Astrocyte (in vitro differentiated cells and primary cell): ENCODE measurements around the gene NSMCE1. TPM values are rescaled to one million over a fixed set of nuclear protein-coding genes. Genes with fewer than 3 reads are reported as not detected.

ENCODE experiments used
- DNase-seq: peaks from one replicate; pipeline ENCODE4 v3.0.0-alpha.2; 2010; ENCODE audit warnings: low read depth
- FAIRE-seq: peaks from 2 replicates; lab custom pipeline; 2011; peaks lifted over from hg19 to GRCh38; lab: Jason Lieb, UNC
- H2AFZ ChIP-seq: 2 replicates; pipeline ENCODE4 v1.6.0; 2012; ENCODE audit warnings: low read depth, low read length, inconsistent platforms
- H3K27ac ChIP-seq: 2 replicates; pipeline ENCODE4 v1.5.1; 2011; ENCODE audit warnings: low read depth, low read length, inconsistent platforms
- H3K27me3 ChIP-seq: 2 replicates; pipeline ENCODE4 v1.6.0; 2011; ENCODE audit warnings: low read length, inconsistent platforms; ENCODE audit not compliant: insufficient read depth
- H3K36me3 ChIP-seq: 2 replicates; pipeline ENCODE4 v1.5.1; 2011; ENCODE audit warnings: low read length, inconsistent platforms; ENCODE audit not compliant: insufficient read depth
- H3K4me1 ChIP-seq: 2 replicates; pipeline ENCODE4 v1.5.1; 2011; ENCODE audit warnings: low read length, inconsistent platforms; ENCODE audit not compliant: insufficient read depth
- H3K4me2 ChIP-seq: 2 replicates; pipeline ENCODE4 v1.6.0; 2012; ENCODE audit warnings: low read length, inconsistent platforms
- H3K4me3 ChIP-seq: 2 replicates; pipeline ENCODE4 v1.5.1; 2011; ENCODE audit warnings: low read depth, mild to moderate bottlenecking, low read length, inconsistent platforms; ENCODE audit not compliant: insufficient read depth
- H3K79me2 ChIP-seq: 2 replicates; pipeline ENCODE4 v1.6.0; 2012; ENCODE audit warnings: mild to moderate bottlenecking, low read length, inconsistent platforms; ENCODE audit not compliant: insufficient read depth
- H3K9ac ChIP-seq: 2 replicates; pipeline ENCODE4 v1.6.0; 2012; ENCODE audit warnings: mild to moderate bottlenecking, low read length, inconsistent platforms
- H3K9me3 ChIP-seq: 2 replicates; pipeline ENCODE4 v1.5.1; 2012; ENCODE audit warnings: low read depth, mild to moderate bottlenecking, low read length, inconsistent platforms; ENCODE audit not compliant: insufficient read depth
- H4K20me1 ChIP-seq: 2 replicates; pipeline ENCODE4 v1.6.0; 2012; ENCODE audit warnings: low read length, inconsistent platforms; ENCODE audit not compliant: insufficient read depth
- H3K27ac Mint-ChIP-seq: one replicate; pipeline ENCODE4 v1.8.0; 2021; ENCODE audit warnings: mild to moderate bottlenecking, mixed read lengths; ENCODE audit not compliant: unreplicated experiment
- H3K27me3 Mint-ChIP-seq: one replicate; pipeline ENCODE4 v1.8.0; 2021; ENCODE audit warnings: low read depth, mixed read lengths; ENCODE audit not compliant: unreplicated experiment
- H3K36me3 Mint-ChIP-seq: one replicate; pipeline ENCODE4 v1.8.0; 2021; ENCODE audit warnings: low read depth, mixed read lengths; ENCODE audit not compliant: unreplicated experiment
- H3K4me1 Mint-ChIP-seq: one replicate; pipeline ENCODE4 v1.8.0; 2021; ENCODE audit warnings: low read depth, mixed read lengths; ENCODE audit not compliant: unreplicated experiment
- H3K4me3 Mint-ChIP-seq: one replicate; pipeline ENCODE4 v1.8.0; 2021; ENCODE audit warnings: mild to moderate bottlenecking, moderate library complexity, mixed read lengths; ENCODE audit not compliant: unreplicated experiment
- H3K9me3 Mint-ChIP-seq: one replicate; pipeline ENCODE4 v1.8.0; 2021; ENCODE audit warnings: mild to moderate bottlenecking, mixed read lengths; ENCODE audit not compliant: unreplicated experiment
- CTCF ChIP-seq: IDR thresholded peaks from 2 replicates; pipeline ENCODE4 v1.5.1; 2011; ENCODE audit warnings: low read depth, mild to moderate bottlenecking, inconsistent platforms, low read length, moderate library complexity; ENCODE audit not compliant: insufficient read depth
- EZH2 ChIP-seq: IDR thresholded peaks from 2 replicates; pipeline ENCODE4 v1.6.1; 2012; ENCODE audit warnings: mild to moderate bottlenecking, low read length, inconsistent platforms; ENCODE audit not compliant: insufficient read depth
- total RNA-seq: library from RNA; stranded (reverse); gene quantifications from 2 replicates; pipeline ENCODE4 v1.2.1, GENCODE V29; 2021

The NSMCE1 gene
- total RNA-seq, 1 donor from 2014 or later = 12.1 TPM

- TF ChIP-seq EZH2 = no peak
- no peak for TF ChIP-seq CTCF
- Histone ChIP-seq H3K4me1 (peaks cover 37% of the 10 kb centered on the region), H3K4me3 (no peak overlapping the region), H4K20me1 (no peaks in the 10 kb centered on the region), H3K4me2 (no peak overlapping the region), H3K9me3 (no peaks in the 10 kb centered on the region), H2AFZ (no peak overlapping the region), H3K79me2 (no peaks in the 10 kb centered on the region), H3K9ac (peak overlapping the region; percentile 47), H3K27ac (peak overlapping the region; percentile 39), H3K27me3 (no peaks in the 10 kb centered on the region), H3K36me3 (no peaks in the 10 kb centered on the region)
- Mint-ChIP-seq H3K4me1 (peaks cover 39% of the 10 kb centered on the region), H3K36me3 (peaks cover 4% of the 10 kb centered on the region), H3K27ac (peak overlapping the region; percentile 77), H3K9me3 (no peaks in the 10 kb centered on the region), H3K4me3 (no peak overlapping the region), H3K27me3 (no peaks in the 10 kb centered on the region)
- no peak for FAIRE-seq
- DNase-seq = no peak
These were observed 31.8 kb downstream of the NSMCE1 start for GRCh38 chr16:27236635-27237218.

- Mint-ChIP-seq H3K9me3 (no peaks in the 10 kb centered on the region), H3K4me3 (no peak overlapping the region)
These were observed 32.7 kb downstream of the NSMCE1 start for GRCh38 chr16:27235938-27236245.

More at GRCh38 chr16:27235938-27236245, 32.7 kb downstream of the NSMCE1 start:
- H3K4me1 ChIP-seq = peaks cover 29% of the 10 kb centered on the region
- H3K9ac ChIP-seq = peak overlapping the region; percentile 60
- peak overlapping the region; percentile 61 for H2AFZ ChIP-seq
- H3K79me2 ChIP-seq = no peaks in the 10 kb centered on the region
- no peaks in the 10 kb centered on the region for H3K27me3 Mint-ChIP-seq
- peaks cover 31% of the 10 kb centered on the region for H3K4me1 Mint-ChIP-seq
- H3K27me3 ChIP-seq = no peaks in the 10 kb centered on the region
- TF ChIP-seq CTCF = no peak
- no peak for TF ChIP-seq EZH2
- no peak for FAIRE-seq
- H3K27ac Mint-ChIP-seq = no peak overlapping the region
- no peaks in the 10 kb centered on the region for H4K20me1 ChIP-seq
- peak overlapping the region; percentile 67 for H3K4me2 ChIP-seq
- no peaks in the 10 kb centered on the region for H3K36me3 ChIP-seq
- H3K4me3 ChIP-seq = no peak overlapping the region
- peaks cover 6% of the 10 kb centered on the region for H3K36me3 Mint-ChIP-seq
- H3K9me3 ChIP-seq = no peaks in the 10 kb centered on the region
- H3K27ac ChIP-seq = peak overlapping the region; percentile 57
- DNase-seq = no peak
